Breast epithelium (tissue), 3 donors: Measurements from ENCODE around the gene PLEKHA6.

ENCODE experiments used
- CTCF ChIP-seq, 3 donors: fragments of 450-650 bp; IDR thresholded peaks; one replicate each; pipeline ENCODE4 v1.5.1; 2016 to 2017; ENCODE audit warnings: antibody characterized with exemption in 3 of 3, mild to moderate bottlenecking in 3 of 3, moderate library complexity in 3 of 3
- POLR2A ChIP-seq: fragments of 450-650 bp; IDR thresholded peaks from one replicate; pipeline ENCODE4 v1.6.1; 2016; ENCODE audit warnings: antibody characterized with exemption, mild to moderate bottlenecking, moderate library complexity

GRCh38 chr1:204348242-204348641 lies 11.5 kb downstream of the PLEKHA6 start:
- TF ChIP-seq POLR2A (no peak), CTCF (IDR thresholded peaks at IDR 0.05) (no peak)
